Measurements from ENCODE around the gene FCRLB. TPM values are rescaled to one million over a fixed set of nuclear protein-coding genes. Genes with fewer than 3 reads are reported as not detected.

Gene FCRLB
- polyA plus RNA-seq, 1 experiment, result 0.48 TPM

DNA sequence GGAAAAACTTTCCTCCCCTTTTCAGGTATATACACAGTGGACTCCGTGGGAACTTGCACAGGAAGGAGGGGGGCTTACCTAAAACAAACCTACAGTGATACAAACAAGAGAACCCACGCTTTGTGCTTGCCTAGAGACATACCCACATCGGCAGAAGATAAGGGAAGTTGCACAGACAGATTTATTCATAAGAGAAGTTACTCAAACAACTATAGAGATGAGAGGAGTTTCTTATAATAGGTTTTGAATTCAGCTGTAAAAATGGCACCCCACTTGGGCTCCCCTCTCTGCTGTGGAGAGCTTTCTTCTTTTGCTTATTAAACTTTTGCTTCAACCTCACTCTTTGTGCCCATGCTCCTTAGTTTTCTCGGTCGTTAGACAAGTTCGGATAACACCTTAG lies 26.5 kb downstream of the FCRLB start:
- Histone ChIP-seq H3K27me3 (ENCODE audit: control insufficient read depth, insufficient read depth, low read length) (no peaks in the 10 kb centered on the region), H3K9me3 (ENCODE audit: control insufficient read depth, insufficient read depth, low read length) (no peaks in the 10 kb centered on the region; the same call in 1 of the 2 replicates), H3K27ac (ENCODE audit: low read depth, low read length) (no peak overlapping the region), H3K4me3 (ENCODE audit: low read depth, low read length) (no peak overlapping the region)
- CTCF ChIA-PET, result interaction anchor here (2.3 to 3.0 kb wide), 2 partner anchors 8 to 290 kb away, joined by 15 to 29 read pairs; no protein-coding TSS in a partner anchor
- POLR2A ChIA-PET, result no interaction called here
- no peak for DNase-seq (ENCODE audit: low read depth, low spot score)
- TF ChIP-seq CTCF (IDR thresholded peaks at IDR 0.05; ENCODE audit: low read depth, low read length), result no peak

DNA sequence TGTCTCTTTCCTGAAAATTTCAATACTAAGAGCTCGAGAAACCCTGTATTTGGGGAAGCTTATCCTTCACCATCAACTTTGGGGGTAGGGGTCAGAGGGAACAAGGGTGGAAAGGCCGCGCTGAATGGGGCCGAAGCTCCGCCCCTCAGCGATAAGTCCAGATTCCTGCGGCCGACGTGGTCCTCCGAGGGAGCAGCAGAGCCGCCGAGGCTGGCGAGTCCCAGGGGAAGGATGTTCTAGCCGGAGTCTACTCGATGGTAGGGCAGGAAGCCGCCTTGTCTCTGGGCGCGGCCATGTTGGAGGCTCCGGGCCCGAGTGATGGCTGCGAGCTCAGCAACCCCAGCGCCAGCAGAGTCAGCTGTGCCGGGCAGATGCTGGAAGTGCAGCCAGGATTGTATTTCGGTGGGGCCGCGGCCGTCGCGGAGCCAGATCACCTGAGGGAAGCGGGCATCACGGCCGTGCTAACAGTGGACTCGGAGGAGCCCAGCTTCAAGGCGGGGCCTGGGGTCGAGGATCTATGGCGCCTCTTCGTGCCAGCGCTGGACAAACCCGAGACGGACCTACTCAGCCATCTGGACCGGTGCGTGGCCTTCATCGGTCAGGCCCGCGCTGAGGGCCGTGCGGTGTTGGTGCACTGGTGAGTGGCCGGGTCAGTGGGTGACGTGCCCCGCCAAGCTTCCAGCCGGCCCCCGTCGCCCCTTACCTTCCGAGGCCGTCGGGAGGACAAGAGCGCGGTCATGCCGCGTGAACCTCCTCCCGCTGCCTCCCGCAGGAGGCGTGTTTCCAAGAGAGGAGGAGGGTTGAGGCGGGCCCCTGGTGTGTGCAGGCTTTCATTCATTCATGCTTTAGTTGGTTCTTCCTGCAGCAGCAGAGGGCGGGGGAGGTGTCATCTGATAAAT lies 28.4 kb downstream of the FCRLB start, which contains the start of gene DUSP12:
TSS of gene DUSP12 (plus strand) at position 278 of the 899 bp plus-strand sequence. CDS start at position 294, 16 bp downstream.
- Histone ChIP-seq H3K9me3 (ENCODE audit: control insufficient read depth, insufficient read depth, low read length) (no peaks in the 10 kb centered on the region; the same call in 1 of the 2 replicates), H3K27ac (ENCODE audit: low read depth, low read length) (peak within 1 kb of the TSS; percentile 95), H3K4me3 (ENCODE audit: low read depth, low read length) (peak within 1 kb of the TSS; percentile 96), H3K27me3 (ENCODE audit: control insufficient read depth, insufficient read depth, low read length) (no peaks in the 10 kb centered on the region)
- ChIA-PET POLR2A (interaction anchor here (0.7 to 1.5 kb wide), 4 partner anchors 15 to 792 kb away, joined by 3 to 20 read pairs (median 4); no protein-coding TSS in a partner anchor), CTCF (interaction anchor here (0.6 to 3.0 kb wide), 11 partner anchors 10 to 526 kb away, joined by 3 to 29 read pairs (median 4); no protein-coding TSS in a partner anchor)
- peak; percentile 11; the same call in 1 of the 2 replicates for TF ChIP-seq CTCF (IDR thresholded peaks at IDR 0.05; ENCODE audit: low read depth, low read length)
- DNase-seq (ENCODE audit: low read depth, low spot score), result peak; percentile 86

GRCh38 chr1:161763522-161764098 lies 42.3 kb downstream of the FCRLB start:
- H3K27me3 ChIP-seq (ENCODE audit: control insufficient read depth, insufficient read depth, low read length), result no peaks in the 10 kb centered on the region
- CTCF ChIA-PET, result interaction anchor here (1.6 kb wide), 1 partner anchor 29 kb away, joined by 7 read pairs; no protein-coding TSS in a partner anchor
- no peaks in the 10 kb centered on the region; the same call in 1 of the 2 replicates for H3K9me3 ChIP-seq (ENCODE audit: control insufficient read depth, insufficient read depth, low read length)
- no peak overlapping the region for H3K4me3 ChIP-seq (ENCODE audit: low read depth, low read length)
- TF ChIP-seq CTCF (IDR thresholded peaks at IDR 0.05; ENCODE audit: low read depth, low read length), result peak; percentile 43
- POLR2A ChIA-PET, result no interaction called here
- H3K27ac ChIP-seq (ENCODE audit: low read depth, low read length), result no peak overlapping the region
- no peak for DNase-seq (ENCODE audit: low read depth, low spot score)

GRCh38 chr1:161766102-161766981 lies 45.0 kb downstream of the FCRLB start, which contains the start of gene ATF6:
Gene ATF6 (plus strand): TSS chr1:161766320. CDS start chr1:161766361, 41 bp downstream.
- DNase-seq (ENCODE audit: low read depth, low spot score), result peak; percentile 71
- Histone ChIP-seq H3K27me3 (ENCODE audit: control insufficient read depth, insufficient read depth, low read length) (no peaks in the 10 kb centered on the region), H3K4me3 (ENCODE audit: low read depth, low read length) (peak within 1 kb of the TSS; percentile 95), H3K27ac (ENCODE audit: low read depth, low read length) (peak within 1 kb of the TSS; percentile 62), H3K9me3 (ENCODE audit: control insufficient read depth, insufficient read depth, low read length) (no peaks in the 10 kb centered on the region; the same call in 1 of the 2 replicates)
- ChIA-PET POLR2A (interaction anchor here (0.6 kb wide), 1 partner anchor 10 kb away, joined by 3 read pairs; no protein-coding TSS in a partner anchor), CTCF (interaction anchor here (0.6 to 2.0 kb wide), 6 partner anchors 17 to 271 kb away, joined by 3 to 27 read pairs (median 4); partner anchors contain the start of genes DUSP12 and OLFML2B)
- 0 out of 2 replicates have a peak, but pooled peaks have one; percentile 6 for TF ChIP-seq CTCF (IDR thresholded peaks at IDR 0.05; ENCODE audit: low read depth, low read length)
